ENCODE results near the gene TMEM254.
A peak's percentile ranks its signal among the peaks of the same experiment; 100 is the strongest.
"Not testable (repeated sequence)": the region's sequence is repeated elsewhere in the genome, so short reads cannot be mapped to it uniquely, and the experiment has no call there.

The TMEM254 gene

GRCh38 chr10:80132299-80133139 is 54.1 kb downstream of the TMEM254 start, which contains the start of gene PLAC9:
Gene PLAC9, plus strand, starts transcription at chr10:80132730. Its CDS starts 33 bp downstream, at chr10:80132763.
- DNase-seq (ENCODE audit: low read depth in 2 of 2): no peak

- DNase-seq (ENCODE audit: low read depth in 2 of 2): no peak
These were observed 54.7 kb downstream of the TMEM254 start for GRCh38 chr10:80133206-80133605.

- DNase-seq (ENCODE audit: low read depth in 2 of 2): not testable (repeated sequence)
These were observed 55.2 kb downstream of the TMEM254 start for GRCh38 chr10:80133687-80134086.

GRCh38 chr10:80136134-80136571 is 57.7 kb downstream of the TMEM254 start:
- DNase-seq (ENCODE audit: low read depth in 2 of 2): peak; percentile 76

GRCh38 chr10:80137031-80137862 is 58.8 kb downstream of the TMEM254 start:
- peak; percentile 30 to 44 for DNase-seq (ENCODE audit: low read depth in 2 of 2)

GRCh38 chr10:80137920-80138319 is 59.5 kb downstream of the TMEM254 start:
- DNase-seq (ENCODE audit: low read depth in 2 of 2): no peak

- no peak for DNase-seq (ENCODE audit: low read depth in 2 of 2)
These were observed 60.8 kb downstream of the TMEM254 start for GRCh38 chr10:80139265-80139664.

- no peak for DNase-seq (ENCODE audit: low read depth in 2 of 2)
These were observed 61.8 kb downstream of the TMEM254 start for GRCh38 chr10:80140251-80140650.

- no peak for DNase-seq (ENCODE audit: low read depth in 2 of 2)
These were observed 63.4 kb downstream of the TMEM254 start for GRCh38 chr10:80141696-80142460.
